GM19328 (cell line): Measurements from ENCODE around the gene SPACA4.

Experiments
- ATAC-seq: cut with Tn5 transposase; IDR thresholded peaks from one replicate; pipeline ENCODE4 v1.9.1; 2021; ENCODE audit warnings: mild to moderate bottlenecking, moderate library complexity; ENCODE audit not compliant: unreplicated experiment

The SPACA4 gene

GRCh38 chr19:48633148-48634035 is 26.9 kb downstream of the SPACA4 start:
- no peak for ATAC-seq

GRCh38 chr19:48634036-48634342 is 27.4 kb downstream of the SPACA4 start:
- no peak for ATAC-seq

GRCh38 chr19:48634424-48635262 is 28.1 kb downstream of the SPACA4 start:
- ATAC-seq = no peak

- ATAC-seq = no peak
Measured at GRCh38 chr19:48635263-48635965, 28.9 kb downstream of the SPACA4 start.

- ATAC-seq = no peak
Measured at GRCh38 chr19:48635966-48636858, 29.7 kb downstream of the SPACA4 start.

- no peak for ATAC-seq
Measured at GRCh38 chr19:48636859-48637448, 30.4 kb downstream of the SPACA4 start, which contains the start of gene DBP. TSS of gene DBP (minus strand) at chr19:48637379. CDS start at chr19:48636994, 385 bp downstream.

- peak; percentile 64 for ATAC-seq
Measured at GRCh38 chr19:48637449-48637947, 31.0 kb downstream of the SPACA4 start.

GRCh38 chr19:48637948-48638830 is 31.6 kb downstream of the SPACA4 start:
- ATAC-seq = peak; percentile 19

- no peak for ATAC-seq
Measured at GRCh38 chr19:48638831-48639381, 32.4 kb downstream of the SPACA4 start.

GRCh38 chr19:48639483-48640375 is 33.2 kb downstream of the SPACA4 start:
- ATAC-seq = no peak

- no peak for ATAC-seq
Measured at GRCh38 chr19:48641850-48642249, 35.3 kb downstream of the SPACA4 start.

GRCh38 chr19:48642862-48643261 is 36.3 kb downstream of the SPACA4 start:
- no peak for ATAC-seq

GRCh38 chr19:48644355-48644754 is 37.8 kb downstream of the SPACA4 start:
- no peak for ATAC-seq

- ATAC-seq = no peak
Measured at GRCh38 chr19:48644839-48645619, 38.5 kb downstream of the SPACA4 start.

GRCh38 chr19:48645620-48646000 is 39.1 kb downstream of the SPACA4 start:
- no peak for ATAC-seq

- ATAC-seq = peak; percentile 69
Measured at GRCh38 chr19:48646001-48646721, 39.6 kb downstream of the SPACA4 start, which contains the start of gene CA11. TSS of gene CA11 (minus strand) at chr19:48646187. CDS start at chr19:48645632, 555 bp downstream.
